HCT116 (cell line): Measurements from ENCODE around the gene HEATR5B. TPM values are rescaled to one million over a fixed set of nuclear protein-coding genes. Genes with fewer than 3 reads are reported as not detected.

Experiments
- ATAC-seq: fragments of 200-7000 bp; cut with Tn5 transposase; 2 replicates; pipeline ENCODE4 v1.9.1; 2020; ENCODE audit warnings: mild to moderate bottlenecking, moderate library complexity
- BruUV-seq: library from RNA; stranded (reverse); fragments of 400-500 nt; replicated peaks from 2 replicates; lab custom pipeline; 2021; lab: Mats Ljungman, UMichigan
- CTCF ChIA-PET: fragments of 300-600 bp; sonication (Branson Sonifier 250); formaldehyde crosslinking; loops from one replicate; lab custom pipeline; 2021; ENCODE audit warnings: antibody characterized with exemption; lab: Charles Lee
- POLR2A ChIA-PET: fragments of 300-600, 350-600 bp; sonication (Branson Sonifier 250); formaldehyde crosslinking; loops from one replicate; lab custom pipeline; 2021; ENCODE audit warnings: antibody characterized with exemption; lab: Charles Lee
- RAD21 ChIA-PET, 2 experiments: fragments of 300-600 bp; sonication (Branson Sonifier 250); formaldehyde crosslinking; loops; one replicate each; lab custom pipeline; 2023; ENCODE audit warnings: low total read pairs in 2 of 2; ENCODE audit not compliant: uncharacterized antibody in 2 of 2, unreplicated experiment in 2 of 2, low non-redundant PET in 1 of 2; lab: Charles Lee
- DNase-seq: peaks from one replicate; pipeline ENCODE4 v3.0.0-alpha.2; 2010; ENCODE audit warnings: low read depth, low spot score
- H2AFZ ChIP-seq: fragments of 200-600 bp; shearing (Covaris generic), sonication (generic); 2 replicates; pipeline ENCODE4 v1.6.1; 2017; ENCODE audit warnings: low read depth, mixed run types, mixed read lengths, antibody characterized with exemption, low read length; ENCODE audit not compliant: poor library complexity, severe bottlenecking
- H3K27ac ChIP-seq: 2 replicates; pipeline ENCODE4 v1.5.1; 2012; ENCODE audit warnings: low read depth, low read length
- H3K27me3 ChIP-seq: fragments of 200-600 bp; sonication (generic); 2 replicates; pipeline ENCODE4 v1.6.1; 2016; ENCODE audit warnings: mixed run types, low read length, mixed read lengths; ENCODE audit not compliant: insufficient read depth
- H3K36me3 ChIP-seq, 2 experiments: fragments of 200-500 bp in 1 of 2; fragments of 200-600 bp in 1 of 2; sonication (Bioruptor generic) in 1 of 2; sonication (generic) in 1 of 2; 2 replicates each; pipeline versions ENCODE4 v1.5.1 to v1.6.1; 2014 to 2016; ENCODE audit warnings: low read length in 2 of 2, inconsistent platforms in 1 of 2, mixed read lengths in 1 of 2, mixed run types in 1 of 2; ENCODE audit not compliant: insufficient read depth in 2 of 2, control insufficient read depth in 1 of 2
- H3K4me1 ChIP-seq, 2 experiments: fragments of 200-600 bp in 1 of 2; sonication (generic) in 1 of 2; 2 replicates each; pipeline versions ENCODE4 v1.5.1 to v1.6.1; 2012 to 2017; ENCODE audit warnings: low read length in 2 of 2, inconsistent platforms in 1 of 2, mild to moderate bottlenecking in 1 of 2, mixed read lengths in 1 of 2, mixed run types in 1 of 2, moderate library complexity in 1 of 2; ENCODE audit not compliant: insufficient read depth in 2 of 2, control insufficient read depth in 1 of 2
- H3K4me2 ChIP-seq: fragments of 200-600 bp; sonication (generic); 2 replicates; pipeline ENCODE4 v1.6.1; 2017; ENCODE audit warnings: mixed run types, low read length, mixed read lengths
- H3K4me3 ChIP-seq, 2 experiments: fragments of 200-600 bp in 1 of 2; sonication (generic) in 1 of 2; replicated peaks in 1 of 2; 2 replicates each; pipeline ENCODE4 v1.5.1; 2011 to 2016; ENCODE audit warnings: low read length in 2 of 2, control low read depth in 1 of 2, low read depth in 1 of 2, mild to moderate bottlenecking in 1 of 2, mixed read lengths in 1 of 2, mixed run types in 1 of 2
- H3K79me2 ChIP-seq: fragments of 200-600 bp; sonication (generic); 2 replicates; pipeline ENCODE4 v1.6.1; 2017; ENCODE audit warnings: mild to moderate bottlenecking, mixed run types, low read length, moderate library complexity, mixed read lengths; ENCODE audit not compliant: insufficient read depth
- H3K9ac ChIP-seq: fragments of 200-600 bp; sonication (generic); 2 replicates; pipeline ENCODE4 v1.6.1; 2016; ENCODE audit warnings: low read length, mixed read lengths
- H3K9me2 ChIP-seq: fragments of 200-600 bp; sonication (generic), shearing (Covaris generic); 2 replicates; pipeline ENCODE4 v1.6.1; 2017; ENCODE audit warnings: mixed run types, mild to moderate bottlenecking, moderate library complexity; ENCODE audit not compliant: insufficient read depth
- H3K9me3 ChIP-seq, 2 experiments: fragments of 200-500 bp in 1 of 2; fragments of 200-600 bp in 1 of 2; sonication (Bioruptor generic) in 1 of 2; sonication (generic) in 1 of 2; 2 replicates each; pipeline ENCODE4 v1.6.1; 2014 to 2017; ENCODE audit warnings: low read length in 2 of 2, mixed read lengths in 2 of 2, inconsistent platforms in 1 of 2, low read depth in 1 of 2, mild to moderate bottlenecking in 1 of 2, mixed run types in 1 of 2, moderate library complexity in 1 of 2; ENCODE audit not compliant: control insufficient read depth in 1 of 2, insufficient read depth in 1 of 2
- H4K20me1 ChIP-seq: fragments of 200-600 bp; sonication (generic), shearing (Covaris generic); 2 replicates; pipeline ENCODE4 v1.6.1; 2017; ENCODE audit warnings: mixed run types, mild to moderate bottlenecking, moderate library complexity; ENCODE audit not compliant: insufficient read depth
- ATF3 ChIP-seq: IDR thresholded peaks from 2 replicates; pipeline ENCODE4 v1.6.1; 2012
- CBX3 ChIP-seq: IDR thresholded peaks from 2 replicates; pipeline ENCODE4 v1.6.1; 2012; ENCODE audit warnings: low read depth
- EGR1 ChIP-seq: IDR thresholded peaks from 2 replicates; pipeline ENCODE4 v1.6.1; 2012; ENCODE audit warnings: low read depth
- EZH2 ChIP-seq: fragments of 200-600 bp; sonication (generic); IDR thresholded peaks from 2 replicates; pipeline ENCODE4 v1.6.1; 2017; ENCODE audit warnings: antibody characterized with exemption, mixed run types
- EZH2phosphoT487 ChIP-seq: fragments of 200-600 bp; IDR thresholded peaks from 2 replicates; pipeline ENCODE4 v1.6.1; 2018; ENCODE audit warnings: antibody characterized with exemption, borderline replicate concordance
- FOSL1 ChIP-seq: IDR thresholded peaks from 2 replicates; pipeline ENCODE4 v1.6.1; 2012; ENCODE audit warnings: low read depth
- JUND ChIP-seq: IDR thresholded peaks from 2 replicates; pipeline ENCODE4 v1.6.1; 2012
- POLR2A ChIP-seq: IDR thresholded peaks from 2 replicates; pipeline ENCODE4 v1.7.0; 2011; ENCODE audit warnings: borderline replicate concordance; ENCODE audit not compliant: insufficient read depth, insufficient read length; ENCODE audit errors: extremely low read depth
- SIN3A ChIP-seq: IDR thresholded peaks from 2 replicates; pipeline ENCODE4 v1.6.1; 2012; ENCODE audit warnings: low read depth
- SRF ChIP-seq: IDR thresholded peaks from 2 replicates; pipeline ENCODE4 v1.6.1; 2012; ENCODE audit warnings: low read depth
- TCF7L2 ChIP-seq: IDR thresholded peaks from 2 replicates; pipeline ENCODE4 v1.7.0; 2011; ENCODE audit warnings: borderline replicate concordance, inconsistent platforms; ENCODE audit not compliant: insufficient read depth, insufficient read length; ENCODE audit errors: extremely low read depth
- YY1 ChIP-seq: IDR thresholded peaks from 2 replicates; pipeline ENCODE4 v1.6.1; 2011; ENCODE audit warnings: low read length, low read depth, moderate library complexity, mild to moderate bottlenecking; ENCODE audit not compliant: insufficient replicate concordance; ENCODE audit errors: extremely low read depth
- ZFX ChIP-seq: fragments of 450-650 bp; IDR thresholded peaks from 2 replicates; pipeline ENCODE4 v1.6.1; 2017
- intact Hi-C: fragments of 100-400 bp; cut with micrococcal nuclease; formaldehyde crosslinking; loops from 2 replicates; pipeline ENCODE4 v1.10.0; 2022
- total RNA-seq: library from RNA; stranded (reverse); gene quantifications from one replicate; pipeline ENCODE4 v1.2.1, GENCODE V29; 2021; ENCODE audit not compliant: unreplicated experiment

HEATR5B gene
- total RNA-seq, 1 experiment from 2014 or later = 10.6 TPM

DNA sequence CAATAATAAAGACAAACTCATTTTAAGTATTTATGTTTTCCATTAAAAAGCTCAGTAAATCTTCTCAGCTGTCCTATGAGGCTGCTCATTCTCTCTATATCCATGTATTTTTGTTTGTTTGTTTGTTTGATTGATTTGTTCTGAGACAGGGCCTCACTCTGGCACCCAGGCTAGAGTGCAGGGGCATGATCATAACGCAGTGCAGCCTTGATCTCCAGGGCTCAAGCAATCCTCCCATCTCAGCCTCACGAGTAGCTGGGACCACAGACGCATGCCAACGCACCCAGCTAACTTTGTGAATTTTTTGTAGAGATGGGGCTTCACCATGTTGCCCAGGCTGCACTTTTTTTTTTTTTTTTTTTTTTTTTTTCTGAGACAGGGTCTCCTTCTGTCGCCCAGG lies 123.4 kb downstream of the HEATR5B start (continued):
- TF ChIP-seq EZH2 (no peak), TCF7L2 (no peak), EGR1 (no peak), YY1 (no peak), SRF (no peak), SIN3A (no peak), FOSL1 (no peak), EZH2phosphoT487 (no peak), ZFX (no peak)

DNA sequence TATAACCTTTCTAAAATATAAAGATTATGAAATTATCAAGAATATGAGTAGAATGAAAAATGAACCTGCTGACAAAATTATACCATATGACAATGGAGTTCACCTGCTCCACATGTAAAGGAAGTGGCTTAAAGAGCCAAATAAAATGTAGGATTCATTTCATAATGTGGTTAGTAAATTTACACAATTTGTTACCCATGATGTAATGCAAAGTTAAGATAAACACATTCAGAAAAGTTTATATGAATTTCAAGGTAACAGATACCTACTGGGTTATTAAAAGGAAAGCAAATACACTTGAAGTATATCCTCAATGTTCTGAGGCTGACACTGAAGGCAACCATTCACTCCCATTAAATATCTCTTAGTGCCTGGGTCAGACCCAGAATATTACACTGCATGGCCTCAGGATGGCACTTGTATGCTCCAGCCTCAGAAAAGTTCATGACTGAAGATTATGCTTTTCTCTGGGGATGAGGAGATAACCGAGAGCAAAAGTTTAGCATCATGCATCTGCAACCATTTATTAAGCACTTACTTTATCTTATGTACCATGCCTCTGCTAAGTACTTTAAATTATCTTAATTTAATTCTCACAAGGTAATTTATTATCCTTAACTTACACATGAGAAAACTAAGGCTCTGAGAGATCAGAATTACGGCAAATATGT lies 124.0 kb downstream of the HEATR5B start:
- Histone ChIP-seq H3K4me2 (no peak overlapping the region), H3K9me3 (no peaks in the 10 kb centered on the region), H3K4me1 (peaks cover 0 to 7% of the 10 kb centered on the region in 2 experiments; a peak in 3 of 4 replicates), H3K36me3 (no peaks in the 10 kb centered on the region), H3K4me3 (no peak overlapping the region), H3K27ac (no peak overlapping the region), H3K9ac (no peak overlapping the region), H3K79me2 (peaks cover 72% of the 10 kb centered on the region), H2AFZ (no peak overlapping the region), H3K9me2 (no peaks in the 10 kb centered on the region)
- no TSS peak for BruUV-seq
- ChIA-PET RAD21 (no interaction called here), CTCF (no interaction called here)
- no peak for DNase-seq
- ATAC-seq = no peak
- intact Hi-C loops = no loop called here
- no peak for TF ChIP-seq TCF7L2
- no peak for TF ChIP-seq CBX3
- TF ChIP-seq JUND = no peak
- no peak for TF ChIP-seq POLR2A
- TF ChIP-seq ATF3 = no peak
- TF ChIP-seq, all 23 proteins: peak for 0
- Histone ChIP-seq H3K27me3 (no peaks in the 10 kb centered on the region), H4K20me1 (no peaks in the 10 kb centered on the region)
- POLR2A ChIA-PET = no interaction called here
